ENCODE measurements around the gene NCAN. TPM values are rescaled to one million over a fixed set of nuclear protein-coding genes. Genes with fewer than 3 reads are reported as not detected.
A peak's percentile ranks its signal among the peaks of the same experiment; 100 is the strongest.

The NCAN gene
- total and polyA plus RNA-seq, 2 of the 13 experiments (the other 11 are each of a cell fraction or from before 2014, with no cell fraction given): not detected

GRCh38 chr19:19203012-19203856 lies 8.5 kb upstream of the NCAN start, which contains the start of gene NR2C2AP (continued):
- TF ChIP-seq ARID4A (CRISPR knock-in tag; IDR thresholded peaks at IDR 0.05; ENCODE audit: borderline replicate concordance) (peak; percentile 80; the same call in 1 of the 2 replicates), GATAD1 (CRISPR knock-in tag; IDR thresholded peaks at IDR 0.05) (peak; percentile 68; the same call in 1 of the 2 replicates), ELK4 (CRISPR knock-in tag; IDR thresholded peaks at IDR 0.05; ENCODE audit: borderline replicate concordance) (no peak), NONO (IDR thresholded peaks at IDR 0.05) (no peak), NONO (CRISPR knock-in tag; conservative IDR thresholded peaks at IDR 0.05) (no peak), TCF12 (IDR thresholded peaks at IDR 0.05) (no peak), TCF12 (CRISPR knock-in tag; IDR thresholded peaks at IDR 0.05) (no peak), MYNN (CRISPR knock-in tag; IDR thresholded peaks at IDR 0.05; ENCODE audit: low read depth) (no peak), FOXO4 (CRISPR knock-in tag; conservative IDR thresholded peaks at IDR 0.05) (no peak), PHF20 (CRISPR knock-in tag; IDR thresholded peaks at IDR 0.05) (peak; percentile 57; the same call in 1 of the 2 replicates), ZNF709 (CRISPR knock-in tag; IDR thresholded peaks at IDR 0.05) (no peak), SOX6 (IDR thresholded peaks at IDR 0.05) (no peak), SOX6 (CRISPR knock-in tag; IDR thresholded peaks at IDR 0.05) (0 out of 2 replicates have a peak, but pooled peaks have one; percentile 16), TEAD2 (CRISPR knock-in tag; IDR thresholded peaks at IDR 0.05) (no peak), SIN3A (IDR thresholded peaks at IDR 0.05; ENCODE audit: borderline replicate concordance, low read depth, low read length) (peak; percentile 89; the same call in 1 of the 2 replicates), GRHL1 (CRISPR knock-in tag; conservative IDR thresholded peaks at IDR 0.05) (no peak), KDM3A (CRISPR knock-in tag; IDR thresholded peaks at IDR 0.05; ENCODE audit: low read depth) (no peak), SP1 (IDR thresholded peaks at IDR 0.05) (no peak), SP1 (CRISPR knock-in tag; IDR thresholded peaks at IDR 0.05) (peak; percentile 13; the same call in 1 of the 2 replicates), HNRNPLL (IDR thresholded peaks at IDR 0.05; ENCODE audit: low read depth, low read length, poor library complexity, severe bottlenecking) (peak; percentile 50), ZBTB7B (CRISPR knock-in tag; IDR thresholded peaks at IDR 0.05) (0 out of 2 replicates have a peak, but pooled peaks have one; percentile 38), ZNF598 (CRISPR knock-in tag; IDR thresholded peaks at IDR 0.05; ENCODE audit: borderline replicate concordance) (0 out of 2 replicates have a peak, but pooled peaks have one; percentile 47)

All from HepG2 (cell line).